HG03103 (cell line): Measurements from ENCODE around the gene DUSP8.
"Not testable (repeated sequence)": the region's sequence is repeated elsewhere in the genome, so short reads cannot be mapped to it uniquely, and the experiment has no call there.

Source experiments
- ATAC-seq: cut with Tn5 transposase; IDR thresholded peaks from one replicate; pipeline ENCODE4 v1.9.1; 2021; ENCODE audit warnings: low read depth; ENCODE audit not compliant: unreplicated experiment

Gene DUSP8

DNA sequence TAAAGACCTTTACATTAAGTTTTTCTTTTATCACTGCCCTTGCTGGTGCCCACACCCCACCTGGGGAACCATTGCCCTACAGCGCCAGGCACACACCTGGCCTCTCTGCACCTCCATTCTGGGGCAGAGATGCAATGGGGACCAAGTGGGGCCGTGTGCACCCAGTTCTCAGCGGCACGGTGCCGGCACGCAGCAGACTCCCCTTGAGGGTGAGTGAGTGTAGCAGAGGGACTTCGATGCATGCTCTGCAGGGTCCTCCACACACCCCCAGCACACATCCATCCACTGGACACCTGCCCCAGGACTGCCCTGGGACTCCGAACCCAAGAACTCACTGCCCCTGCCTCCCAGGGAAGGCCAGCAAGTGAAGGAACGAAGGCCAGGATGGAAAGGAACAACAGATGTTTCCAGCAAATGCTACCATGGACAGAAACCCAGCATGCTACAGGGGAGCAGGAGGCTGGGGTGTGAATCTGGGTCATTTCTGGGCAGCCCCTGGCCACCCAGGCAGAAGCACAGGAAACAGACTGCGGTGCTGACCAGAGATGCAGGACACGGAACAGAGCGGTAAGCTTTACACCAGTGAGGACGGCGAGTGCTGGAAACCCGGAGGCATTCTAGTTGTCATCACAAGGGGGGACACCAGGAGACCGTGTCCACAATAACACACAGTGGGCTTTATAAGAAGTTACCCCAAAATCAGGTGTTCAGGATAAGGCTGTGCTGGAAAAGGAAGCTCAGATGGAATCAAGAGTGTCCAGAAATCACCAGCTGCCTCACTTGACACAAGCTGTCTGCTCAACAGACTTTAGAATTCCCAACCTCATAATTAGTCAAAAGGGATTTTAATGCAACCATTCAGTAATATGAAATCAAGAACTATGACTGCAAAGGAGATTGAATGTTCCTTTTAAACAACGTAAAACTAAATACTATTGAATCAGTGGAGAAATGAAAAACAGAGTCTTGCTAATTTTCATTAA is 52.8 kb downstream of the DUSP8 start:
- no peak for ATAC-seq

DNA sequence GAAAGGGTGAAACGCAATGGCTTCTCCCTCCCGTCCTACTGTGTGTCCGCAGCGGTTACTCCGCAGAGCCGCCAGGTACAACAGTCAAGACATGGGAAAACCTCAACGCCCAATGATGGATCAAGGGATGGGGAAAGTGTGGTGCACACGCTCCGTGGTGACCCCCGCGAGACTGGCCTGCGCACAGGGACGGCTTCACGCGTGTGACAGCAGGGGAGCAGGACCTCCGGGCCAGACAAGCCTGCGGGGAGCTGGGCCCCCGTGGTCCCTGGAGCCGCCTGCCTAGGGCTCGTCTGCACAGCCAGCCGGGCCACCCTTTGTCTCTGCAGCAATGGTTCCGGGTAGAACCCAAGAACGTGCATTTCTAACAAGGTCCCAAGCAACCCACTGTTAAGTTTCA is 53.8 kb downstream of the DUSP8 start:
- ATAC-seq, result no peak

GRCh38 chr11:1517117-1518005 is 54.7 kb downstream of the DUSP8 start:
- no peak for ATAC-seq

DNA sequence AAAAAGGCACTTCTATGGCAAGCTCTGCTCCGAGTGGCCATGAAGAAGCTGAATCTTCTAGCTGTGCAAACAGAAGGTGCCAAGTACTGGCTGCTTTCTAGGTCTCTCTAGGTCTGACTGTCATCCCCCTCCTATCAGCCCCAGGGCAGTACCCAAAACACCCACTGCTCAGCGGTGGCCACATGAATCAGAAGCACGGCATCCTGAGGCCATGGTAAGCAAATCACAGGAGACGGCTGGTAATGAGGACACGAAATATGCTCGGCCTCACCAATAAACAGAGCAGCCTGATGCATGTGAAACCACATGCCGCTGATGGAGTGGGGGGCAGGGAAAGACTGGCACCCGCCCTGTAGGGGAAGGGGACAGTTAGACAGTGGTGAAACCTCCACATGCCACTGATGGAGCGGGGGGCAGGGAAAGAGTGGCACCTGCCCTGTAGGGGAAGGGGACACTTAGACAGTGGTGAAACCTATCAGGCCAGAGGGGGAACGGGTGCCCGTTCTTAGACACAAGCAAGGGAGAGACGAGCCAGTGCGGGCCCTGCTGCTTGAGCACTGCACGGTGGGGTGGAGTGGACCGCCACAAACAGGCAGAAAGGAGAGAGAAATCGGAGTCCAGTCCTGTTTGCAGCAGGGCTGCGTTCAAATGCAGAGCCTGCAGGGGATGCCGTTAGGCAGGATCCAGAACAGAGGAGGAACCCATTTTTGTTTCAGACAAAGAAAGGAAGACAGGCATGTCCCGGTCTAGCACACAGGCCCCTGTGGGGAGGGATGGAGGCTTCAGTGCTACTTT is 55.6 kb downstream of the DUSP8 start:
- ATAC-seq, result no peak

DNA sequence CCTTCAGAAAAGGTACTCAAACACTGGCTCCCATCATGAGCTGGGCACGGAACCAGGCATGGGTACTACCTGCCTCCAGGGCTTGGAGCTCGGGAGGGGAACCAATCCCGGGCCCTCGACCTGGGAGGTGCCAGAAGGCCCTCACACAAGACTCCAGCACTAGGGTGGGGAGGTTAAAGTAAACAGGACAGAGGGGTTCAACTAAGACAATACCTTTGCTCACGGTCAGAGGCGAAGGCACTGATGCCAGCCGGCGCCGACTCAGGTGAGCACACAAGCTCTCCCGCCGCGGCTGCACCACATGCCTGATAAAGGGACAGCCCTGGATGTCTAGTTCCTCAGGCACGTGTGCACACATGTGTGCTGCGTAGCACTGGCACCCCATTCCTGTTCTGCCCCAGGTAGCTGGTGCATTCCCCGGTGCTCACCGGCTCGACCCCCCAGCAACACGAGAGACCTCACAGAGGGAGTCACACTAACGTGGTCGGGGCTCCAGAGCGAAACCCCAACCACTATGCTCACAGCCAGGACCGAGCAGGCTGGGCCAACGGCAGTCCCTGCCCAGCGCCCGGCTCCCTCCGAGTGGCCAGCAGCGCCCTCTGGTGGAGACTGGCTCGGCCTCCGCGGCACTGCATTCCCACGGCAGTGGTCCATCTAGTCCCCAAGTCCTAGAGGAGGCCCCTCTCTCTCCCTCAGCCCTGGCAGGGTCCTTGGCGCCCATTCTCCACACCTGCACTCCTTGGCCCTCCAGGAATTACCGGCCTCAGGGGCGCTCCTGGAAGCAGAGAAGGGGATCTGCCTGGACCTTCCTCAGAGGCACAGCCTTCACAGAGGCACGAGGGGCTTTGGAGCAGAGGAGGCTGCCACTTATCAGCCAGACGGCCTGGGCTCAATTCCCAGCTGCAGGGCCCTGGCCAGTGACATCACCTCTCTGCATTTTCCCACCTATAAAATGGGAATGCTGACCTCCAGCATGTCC is 56.7 kb downstream of the DUSP8 start:
- ATAC-seq, result no peak

- no peak for ATAC-seq
Observed at GRCh38 chr11:1514336-1515061, 57.6 kb downstream of the DUSP8 start.

DNA sequence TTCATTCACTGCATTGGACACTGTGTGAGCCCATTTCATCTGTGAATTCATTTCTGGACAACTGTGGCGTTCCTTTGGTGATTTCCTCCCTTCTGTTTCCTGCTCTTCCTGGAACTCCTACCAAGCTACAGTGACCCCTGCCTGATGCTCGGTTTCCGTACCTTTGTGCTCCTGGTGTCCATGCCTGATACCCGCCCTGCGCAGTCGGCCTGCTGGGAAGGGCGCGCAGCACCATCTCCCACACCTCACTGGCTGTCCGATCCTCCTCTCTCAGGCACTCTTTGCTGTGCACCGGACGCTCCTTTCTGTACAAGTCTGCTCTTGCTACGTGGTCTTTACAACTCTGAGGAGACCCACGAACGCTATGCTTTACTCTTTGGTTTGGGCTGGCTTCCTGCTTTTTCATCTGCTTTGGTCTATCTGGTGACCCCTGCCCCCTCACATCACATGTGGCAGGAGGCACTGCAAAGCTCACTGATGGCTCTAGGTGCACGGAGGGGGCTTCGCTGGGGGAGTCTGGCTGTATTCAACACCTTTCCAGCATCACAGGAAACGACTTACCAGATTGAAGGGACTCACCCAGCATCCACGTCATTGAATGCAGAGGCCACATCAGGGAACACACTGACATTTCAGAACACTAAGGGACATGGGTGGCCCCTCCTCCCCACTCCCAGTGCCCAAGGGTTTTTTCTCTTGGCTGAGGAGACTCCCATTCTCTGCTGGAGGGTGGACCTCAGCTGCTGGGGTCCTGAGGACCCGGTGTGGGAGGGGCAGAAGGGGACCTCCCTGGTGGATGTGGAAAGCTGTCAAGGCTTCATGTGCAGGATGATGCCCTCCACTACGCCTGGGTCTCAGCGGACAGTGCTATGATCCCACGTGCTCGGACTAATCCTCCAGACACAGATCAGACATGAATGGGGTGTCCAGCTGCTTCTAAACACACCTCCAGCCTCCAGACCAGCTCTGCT is 58.5 kb downstream of the DUSP8 start:
- no peak for ATAC-seq

DNA sequence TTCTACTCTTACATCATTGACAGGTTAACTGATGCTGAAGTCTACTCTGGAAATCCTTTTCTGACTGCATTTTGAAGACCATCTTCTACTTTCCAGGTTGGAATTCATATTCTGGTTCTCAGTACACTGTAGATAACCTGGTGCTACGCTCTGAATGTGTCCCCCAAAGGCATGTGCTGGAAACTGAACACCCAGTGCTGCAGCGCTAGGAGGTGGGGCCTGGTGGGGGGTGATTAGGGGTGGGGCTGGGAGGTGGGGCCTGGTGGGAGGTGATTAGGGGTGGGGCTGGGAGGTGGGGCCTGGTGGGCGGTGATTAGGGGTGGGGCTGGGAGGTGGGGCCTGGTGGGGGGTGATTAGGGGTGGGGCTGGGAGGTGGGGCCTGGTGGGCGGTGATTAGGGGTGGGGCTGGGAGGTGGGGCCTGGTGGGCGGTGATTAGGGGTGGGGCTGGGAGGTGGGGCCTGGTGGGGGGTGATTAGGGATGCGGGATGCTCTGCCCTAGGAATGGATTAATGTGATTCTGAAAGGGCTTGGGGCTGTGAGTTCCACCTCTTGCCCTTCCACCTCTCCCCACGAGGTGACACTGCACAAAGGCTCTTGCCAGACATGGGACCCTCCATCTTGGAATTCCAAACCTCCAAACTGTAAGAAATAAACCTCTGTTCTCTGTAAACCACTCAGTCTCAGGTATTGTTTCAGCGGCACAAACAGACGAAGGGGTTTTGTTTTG is 59.4 kb downstream of the DUSP8 start:
- ATAC-seq, result not testable (repeated sequence)

GRCh38 chr11:1511937-1512496 is 60.1 kb downstream of the DUSP8 start:
- ATAC-seq, result no peak

GRCh38 chr11:1510928-1511327 is 61.1 kb downstream of the DUSP8 start:
- no peak for ATAC-seq

GRCh38 chr11:1510351-1510750 is 61.7 kb downstream of the DUSP8 start:
- not testable (repeated sequence) for ATAC-seq

DNA sequence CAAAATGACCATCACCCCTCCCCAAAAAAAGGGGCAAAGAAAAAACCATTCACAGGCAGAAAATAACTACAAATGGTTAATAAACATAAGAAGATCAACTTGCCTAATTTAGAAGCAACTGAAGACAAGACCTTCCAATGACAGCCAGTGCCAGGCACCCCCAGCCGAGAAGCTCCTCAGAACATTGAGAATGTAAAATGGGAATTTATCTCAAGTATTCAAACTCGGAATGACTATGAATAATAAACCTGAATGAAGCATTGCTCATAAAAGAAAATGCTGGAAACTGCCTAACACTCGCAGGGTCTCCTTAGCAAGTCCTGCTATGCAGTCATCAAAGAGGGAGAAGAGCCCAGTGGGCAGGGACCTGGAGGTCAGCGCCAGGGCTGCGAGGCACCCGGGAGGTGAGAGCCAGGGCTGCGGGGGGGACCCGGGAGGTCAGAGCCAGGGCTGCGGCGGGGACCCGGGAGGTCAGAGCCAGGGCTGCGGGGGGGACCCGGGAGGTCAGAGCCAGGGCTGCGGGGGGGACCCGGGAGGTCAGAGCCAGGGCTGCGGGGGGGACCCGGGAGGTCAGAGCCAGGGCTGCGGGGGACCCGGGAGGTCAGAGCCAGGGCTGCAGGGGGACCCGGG is 62.3 kb downstream of the DUSP8 start:
- no peak for ATAC-seq

- ATAC-seq, result no peak
Observed at GRCh38 chr11:1508986-1509385, 63.1 kb downstream of the DUSP8 start.

DNA sequence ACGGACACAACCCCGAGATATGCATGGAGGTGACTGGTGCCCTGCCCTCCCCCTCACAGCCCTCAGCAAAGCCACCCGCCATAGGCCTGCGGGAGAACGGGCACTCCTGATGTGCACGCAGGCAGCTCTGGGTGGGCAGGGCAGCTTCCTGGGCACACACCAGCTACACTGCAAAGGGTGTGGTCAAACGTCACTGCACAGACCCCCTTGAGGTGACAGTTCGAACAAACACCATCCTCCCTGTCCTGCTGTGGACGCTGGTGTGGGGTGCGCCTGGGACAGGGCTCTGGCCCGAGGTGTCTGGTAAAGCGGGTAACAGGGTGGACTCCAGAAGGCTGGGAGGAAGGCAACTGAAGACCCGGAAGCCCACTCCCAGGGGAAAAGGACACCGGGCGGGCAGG is 63.6 kb downstream of the DUSP8 start:
- ATAC-seq, result no peak

DNA sequence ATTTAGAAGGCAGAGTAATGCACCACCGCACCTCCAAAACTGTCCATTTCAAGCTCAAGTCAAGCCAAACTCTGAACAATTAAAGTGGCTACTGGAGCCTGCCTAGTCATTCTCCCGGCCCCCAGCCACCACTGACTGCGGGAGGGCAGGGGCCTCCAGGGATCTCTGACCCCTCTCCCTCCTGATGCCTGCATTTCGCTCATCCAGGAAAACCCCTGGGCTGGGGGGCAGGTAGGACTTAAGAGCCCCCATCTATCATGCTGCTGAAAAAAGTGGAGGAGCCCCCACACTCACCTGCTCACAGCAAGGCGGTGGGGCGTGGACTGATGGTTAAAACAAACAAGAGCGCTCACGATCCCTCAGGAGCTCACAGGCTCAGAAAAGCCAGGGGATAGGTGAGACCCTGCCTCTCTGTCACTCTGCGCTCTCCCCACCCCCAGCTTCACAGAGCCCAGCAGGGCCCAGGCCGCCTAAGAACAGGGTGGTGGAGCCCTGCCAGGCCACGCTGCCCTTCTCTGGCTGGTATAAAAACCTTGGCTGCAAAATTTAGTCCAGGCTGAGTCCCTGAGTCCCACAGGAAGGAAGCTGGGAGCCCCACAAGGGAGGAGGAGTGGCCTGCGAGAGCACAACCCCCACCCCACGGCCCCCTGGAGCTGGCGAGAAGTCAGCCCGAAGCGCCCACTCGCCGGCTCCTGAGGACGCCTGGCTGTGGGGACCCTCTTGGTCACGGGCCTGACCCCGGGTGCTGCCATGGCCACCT is 64.5 kb downstream of the DUSP8 start:
- no peak for ATAC-seq
